Measurements from ENCODE around the gene ZDHHC1. TPM values are rescaled to one million over a fixed set of nuclear protein-coding genes. Genes with fewer than 3 reads are reported as not detected.

Gene ZDHHC1
- total RNA-seq, 2 donors from 2014 or later, result 20.3 to 69.8 TPM

GRCh38 chr16:67445126-67445426, 28.8 kb upstream of the ZDHHC1 start:
- no peaks in the 10 kb centered on the region for H3K27me3 ChIP-seq (replicated peaks; ENCODE audit: insufficient read depth)
- H3K36me3 ChIP-seq, result no peaks in the 10 kb centered on the region
- TF ChIP-seq CTCF (IDR thresholded peaks at IDR 0.05), result no peak
- H3K4me3 ChIP-seq, result no peak overlapping the region
- peaks cover 40% of the 10 kb centered on the region for H3K4me1 ChIP-seq (replicated peaks)
- intact Hi-C loops (cut with DNase I), result no loop called here
- no peak for DNase-seq (ENCODE audit: low spot score)
- peak overlapping the region in 1 of 2 donors; percentile 32 for H3K27ac ChIP-seq
- 82% methylated on average over 7 of the region's 7 CpGs for WGBS
- no peaks in the 10 kb centered on the region for H3K9me3 ChIP-seq

- Histone ChIP-seq H3K4me1 (replicated peaks) (peaks cover 35% of the 10 kb centered on the region), H3K27ac (peak overlapping the region in 1 of 2 donors; percentile 81), H3K27me3 (replicated peaks; ENCODE audit: insufficient read depth) (no peaks in the 10 kb centered on the region), H3K9me3 (no peaks in the 10 kb centered on the region), H3K36me3 (no peaks in the 10 kb centered on the region), H3K4me3 (no peak overlapping the region)
- TF ChIP-seq POLR2AphosphoS5 (IDR thresholded peaks at IDR 0.05), result no peak
- 76% methylated on average over 22 of the region's 22 CpGs for WGBS
- DNase-seq (ENCODE audit: low spot score), result no peak
- intact Hi-C loops (cut with DNase I), result no loop called here
These were observed 28.2 kb upstream of the ZDHHC1 start for GRCh38 chr16:67444259-67445125.

- 50% methylated on average over 5 of the region's 6 CpGs for WGBS
- Histone ChIP-seq H3K36me3 (peaks cover 6 to 8% of the 10 kb centered on the region in 2 donors), H3K4me1 (replicated peaks) (peaks cover 35% of the 10 kb centered on the region), H3K9me3 (no peaks in the 10 kb centered on the region), H3K4me3 (no peak overlapping the region), H3K27me3 (replicated peaks; ENCODE audit: insufficient read depth) (no peaks in the 10 kb centered on the region), H3K27ac (peak overlapping the region; percentile 76 to 81)
- intact Hi-C loops (cut with DNase I), result no loop called here
- TF ChIP-seq POLR2AphosphoS5 (IDR thresholded peaks at IDR 0.05) (peak; percentile 31), POLR2A (IDR thresholded peaks at IDR 0.05) (no peak), CTCF (IDR thresholded peaks at IDR 0.05) (no peak)
- no peak for DNase-seq (ENCODE audit: low spot score)
These were observed 27.0 kb upstream of the ZDHHC1 start for GRCh38 chr16:67443265-67443664.

- WGBS, result 66% methylated on average over 13 of the region's 13 CpGs
- no peak for DNase-seq (ENCODE audit: low spot score)
- peaks cover 6 to 10% of the 10 kb centered on the region in 2 donors for H3K36me3 ChIP-seq
These were observed 26.4 kb upstream of the ZDHHC1 start for GRCh38 chr16:67442581-67443255.

More at GRCh38 chr16:67442581-67443255, 26.4 kb upstream of the ZDHHC1 start:
- intact Hi-C loops (cut with DNase I), result no loop called here
- peak overlapping the region; percentile 76 to 81 for H3K27ac ChIP-seq
- H3K27me3 ChIP-seq (replicated peaks; ENCODE audit: insufficient read depth), result no peaks in the 10 kb centered on the region
- H3K9me3 ChIP-seq, result no peaks in the 10 kb centered on the region
- TF ChIP-seq CTCF (IDR thresholded peaks at IDR 0.05) (no peak), POLR2A (IDR thresholded peaks at IDR 0.05) (no peak), POLR2AphosphoS5 (IDR thresholded peaks at IDR 0.05) (no peak)
- H3K4me3 ChIP-seq, result no peak overlapping the region
- H3K4me1 ChIP-seq (replicated peaks), result peaks cover 35% of the 10 kb centered on the region

All from prostate gland (tissue), 2 donors.